Umbilical cord (tissue), 2 donors: ENCODE results near the gene GFOD1. TPM values are rescaled to one million over a fixed set of nuclear protein-coding genes. Genes with fewer than 3 reads are reported as not detected.
A peak's percentile ranks its signal among the peaks of the same experiment; 100 is the strongest.

ENCODE experiments used
- DNase-seq: peaks from one replicate; pipeline ENCODE4 v3.0.0-alpha.2; 2015; ENCODE audit warnings: low spot score
- total RNA-seq: library from RNA; depleted of rRNA; stranded (reverse); fragments of >200 nt; gene quantifications from one replicate; pipeline ENCODE4 v1.2.3, GENCODE V29; 2014; ENCODE audit warnings: low replicate concordance; ENCODE audit not compliant: insufficient read depth

GFOD1 gene
- total RNA-seq, 1 donor from 2014 or later: 5.5 TPM

GRCh38 chr6:13378669-13379590 is 108.5 kb downstream of the GFOD1 start:
- no peak for DNase-seq

GRCh38 chr6:13377054-13377758 is 110.2 kb downstream of the GFOD1 start:
- DNase-seq: no peak

DNA sequence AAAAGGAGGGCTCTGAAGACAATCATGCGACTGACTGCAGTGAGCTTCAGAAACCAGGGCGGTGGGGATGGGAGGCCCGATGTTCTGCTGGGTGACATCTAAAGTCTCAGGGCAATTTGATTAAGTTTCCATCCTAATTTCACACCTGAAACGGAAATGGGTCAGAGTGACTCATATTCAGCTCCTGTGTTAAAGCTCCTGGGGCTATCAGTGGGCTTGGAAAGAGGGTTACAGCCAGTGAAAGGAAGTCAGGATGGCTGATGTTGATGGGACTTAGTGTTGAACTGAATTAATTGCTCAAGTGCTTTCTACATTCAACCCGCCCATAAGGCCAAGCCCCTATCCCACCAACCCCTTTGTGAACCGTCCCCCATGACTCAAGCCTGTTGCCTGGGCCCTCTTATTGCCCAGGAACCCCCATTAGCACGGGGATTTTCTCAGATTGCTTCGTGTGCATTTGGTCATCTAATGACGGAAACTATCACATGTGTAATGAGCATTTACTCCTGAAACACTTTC is 112.0 kb downstream of the GFOD1 start:
- DNase-seq: no peak

DNA sequence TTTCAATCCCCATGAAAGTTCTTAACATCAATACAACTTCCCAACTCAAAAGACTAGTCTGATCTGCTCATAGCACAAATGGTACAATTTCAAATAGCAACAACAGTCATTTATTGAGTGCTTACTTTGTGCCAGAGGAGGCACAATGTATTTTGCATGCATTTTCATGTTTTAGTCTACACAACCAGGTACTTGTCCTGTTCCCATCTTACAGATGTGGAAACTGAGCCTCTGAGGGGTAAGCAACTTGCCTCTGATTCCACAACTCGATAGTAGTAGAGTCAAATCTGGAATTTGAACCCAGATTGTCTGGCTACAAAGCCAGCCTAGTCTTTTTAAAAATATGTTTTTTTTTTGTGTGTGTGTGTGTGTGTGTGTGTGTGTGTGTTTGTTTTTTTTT is 113.5 kb downstream of the GFOD1 start:
- no peak for DNase-seq

- no peak for DNase-seq
Measured at GRCh38 chr6:13373488-13373886, 113.9 kb downstream of the GFOD1 start.

- no peak for DNase-seq
Measured at GRCh38 chr6:13372688-13373487, 114.5 kb downstream of the GFOD1 start.

DNA sequence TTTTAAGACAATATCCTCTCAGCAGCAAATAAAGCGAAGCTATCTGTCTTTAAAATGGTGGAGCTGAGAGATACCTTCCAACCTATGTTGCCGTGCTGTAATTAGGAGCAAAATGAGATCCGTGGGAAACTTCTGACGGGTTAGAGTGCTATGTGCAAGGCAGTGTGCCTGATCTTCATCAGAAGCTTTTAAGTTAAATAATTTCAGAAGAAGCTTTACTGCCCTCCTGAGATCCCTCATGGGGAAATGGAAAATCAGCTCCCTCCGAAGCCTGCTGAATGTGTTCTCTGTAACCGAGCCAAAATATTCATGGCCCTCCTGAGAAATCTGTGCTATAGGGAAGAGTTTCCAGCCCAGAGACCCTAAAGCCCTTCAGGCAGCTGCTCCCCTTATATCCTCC is 115.3 kb downstream of the GFOD1 start:
- peak; percentile 22 for DNase-seq

DNA sequence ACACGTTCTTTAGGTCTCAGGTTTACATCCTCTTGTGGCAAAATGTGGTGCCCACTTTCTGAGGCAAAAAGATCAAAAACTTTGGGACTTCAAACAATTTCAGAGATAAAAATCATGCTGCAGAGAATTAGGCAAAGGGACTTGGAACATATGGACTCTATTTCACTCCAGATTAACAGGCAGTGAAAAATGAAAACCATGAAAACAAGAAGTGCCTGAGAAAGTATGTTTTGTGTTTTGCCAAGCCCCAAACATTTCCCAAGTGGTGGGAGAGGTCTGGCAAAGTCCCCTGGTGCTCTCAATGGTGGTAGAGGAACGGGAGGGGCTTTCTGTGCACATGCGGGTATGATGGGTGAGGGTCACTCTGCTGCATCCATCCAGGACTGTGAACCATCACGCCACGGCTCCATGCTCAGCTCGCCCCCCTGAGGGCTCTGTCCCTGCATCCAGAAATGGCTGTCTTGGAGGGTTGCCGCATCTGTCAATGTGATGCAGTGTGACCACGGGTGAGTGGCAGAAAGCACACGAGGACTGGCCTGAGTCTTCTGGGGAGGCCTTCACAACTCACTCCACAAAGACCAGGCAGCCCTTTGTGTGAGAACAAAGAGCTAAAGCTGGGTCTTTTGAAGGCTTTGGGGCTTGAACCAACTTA is 115.9 kb downstream of the GFOD1 start:
- no peak for DNase-seq

DNA sequence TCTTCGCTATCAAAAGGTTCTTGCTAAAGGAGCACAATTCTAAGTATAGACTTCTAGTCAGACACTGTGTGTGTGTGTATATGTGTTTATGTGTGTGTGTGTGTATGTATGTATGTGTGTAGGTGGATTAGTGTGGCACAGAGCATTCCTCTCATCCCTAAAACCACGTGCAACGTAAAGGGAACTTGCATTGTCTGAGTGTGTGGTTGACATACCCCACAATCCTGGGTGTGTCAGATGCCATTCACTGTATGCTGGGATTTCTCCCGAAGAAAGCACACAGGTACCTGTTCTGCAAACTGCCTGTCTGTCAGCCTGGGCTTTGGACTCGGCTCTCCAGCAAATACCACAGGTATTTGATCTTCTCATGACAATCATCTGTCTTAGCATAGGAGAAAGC is 116.8 kb downstream of the GFOD1 start:
- no peak for DNase-seq

DNA sequence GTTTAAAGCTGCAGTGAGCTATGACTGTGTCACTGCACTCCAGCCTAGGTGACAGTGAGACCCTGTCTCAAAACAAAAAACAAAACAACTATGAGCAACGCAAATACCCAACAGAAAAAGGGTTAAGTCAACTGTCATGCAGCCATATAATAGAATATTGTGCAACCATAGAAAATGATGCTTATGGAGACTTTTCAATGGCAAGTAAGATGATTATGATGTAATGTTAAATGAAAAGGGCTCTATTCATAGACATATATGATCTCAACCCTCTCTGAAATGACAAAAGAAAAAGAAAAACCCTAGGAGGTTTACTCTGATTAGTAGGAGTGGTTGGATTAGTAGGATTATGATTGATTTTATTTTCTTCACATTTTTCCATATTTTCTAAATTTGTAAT is 117.8 kb downstream of the GFOD1 start:
- no peak for DNase-seq

DNA sequence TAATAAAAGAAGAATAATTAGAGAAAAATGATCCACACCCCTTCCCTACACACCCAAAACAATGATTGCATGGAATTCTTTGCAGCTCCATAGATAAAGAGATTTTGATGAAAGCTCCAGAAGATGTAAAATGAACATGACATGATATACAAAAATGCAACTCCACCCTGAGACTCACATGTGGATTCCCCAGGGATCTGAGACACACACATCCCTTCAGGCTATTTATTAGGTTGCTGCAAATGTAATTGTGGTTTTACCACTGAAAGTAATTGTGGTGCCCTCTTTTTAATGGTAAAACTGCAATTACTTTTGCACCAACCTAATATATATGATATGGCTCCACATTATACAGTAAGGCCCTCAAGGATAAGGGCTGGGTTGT is 118.7 kb downstream of the GFOD1 start:
- peak; percentile 49 for DNase-seq

GRCh38 chr6:13368079-13368730 is 119.2 kb downstream of the GFOD1 start:
- DNase-seq: no peak

DNA sequence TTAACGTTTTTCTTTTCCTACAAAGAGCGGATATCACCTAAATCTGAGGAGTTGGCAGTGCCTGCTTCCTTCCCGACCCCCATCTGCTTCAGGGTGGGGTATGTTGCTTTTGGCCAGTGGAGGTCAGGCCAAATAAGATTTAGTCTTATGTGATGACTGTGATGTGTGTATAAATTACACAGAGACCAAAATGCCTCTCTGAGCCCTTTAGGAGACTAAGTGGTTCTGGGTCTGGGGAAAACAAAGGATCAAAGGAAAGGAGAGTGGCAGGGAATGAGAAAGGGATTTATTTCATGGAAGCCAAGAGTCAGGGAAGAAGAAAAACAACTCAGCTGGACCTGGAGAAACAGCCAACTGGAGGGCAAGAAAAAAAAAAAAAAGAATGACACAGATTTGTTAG is 120.0 kb downstream of the GFOD1 start:
- DNase-seq: peak; percentile 35

GRCh38 chr6:13365320-13365719 is 122.1 kb downstream of the GFOD1 start:
- no peak for DNase-seq

GRCh38 chr6:13364842-13365241 is 122.6 kb downstream of the GFOD1 start:
- DNase-seq: no peak

- no peak for DNase-seq
Measured at GRCh38 chr6:13362412-13362811, 125.0 kb downstream of the GFOD1 start.

- DNase-seq: no peak
Measured at GRCh38 chr6:13360671-13361540, 126.5 kb downstream of the GFOD1 start.

DNA sequence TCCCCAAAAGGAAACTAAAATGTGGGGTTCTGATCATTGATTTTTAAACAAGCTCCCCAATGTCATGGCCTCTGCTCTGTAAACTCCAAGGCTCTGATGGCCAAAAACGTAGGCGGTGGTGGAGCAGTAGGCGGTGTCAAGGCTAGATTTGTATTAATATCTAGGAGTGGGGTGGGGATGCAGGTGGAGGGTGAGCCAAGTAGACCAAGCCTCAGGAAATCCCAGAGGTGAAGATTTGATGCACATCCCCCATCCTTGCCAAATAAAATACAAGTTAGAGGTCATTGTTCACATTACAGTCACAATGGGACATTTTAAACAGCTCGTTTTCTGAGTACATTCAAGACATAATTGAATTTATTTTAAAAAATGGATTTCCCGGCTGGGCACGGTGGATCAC is 128.1 kb downstream of the GFOD1 start:
- no peak for DNase-seq

- no peak for DNase-seq
Measured at GRCh38 chr6:13358511-13358910, 128.9 kb downstream of the GFOD1 start.

DNA sequence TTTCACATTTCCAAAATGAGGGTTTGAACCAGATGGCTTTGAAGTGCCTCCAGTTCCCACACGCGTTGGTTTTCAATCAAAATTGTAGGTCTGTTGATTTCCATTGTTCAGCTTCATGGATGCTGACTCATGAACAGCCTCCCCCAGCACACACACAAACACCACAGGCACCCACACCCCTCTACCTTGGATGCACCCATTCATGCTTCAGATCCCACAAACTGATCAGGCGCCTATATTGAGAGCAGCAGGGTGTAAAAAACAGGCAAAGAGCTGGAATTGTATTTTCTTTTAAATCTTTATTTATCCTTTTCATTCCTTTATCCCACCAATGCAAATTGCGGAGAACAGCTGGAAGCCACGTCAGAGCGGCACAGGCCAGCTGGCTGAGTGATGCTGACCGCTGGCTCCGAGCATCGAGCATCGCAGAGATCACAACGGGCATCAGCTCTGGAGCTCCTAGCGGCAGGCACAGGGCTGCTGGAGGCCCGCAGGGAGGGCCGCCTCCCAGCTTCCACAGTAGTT is 129.8 kb downstream of the GFOD1 start:
- no peak for DNase-seq
